HG03060 (cell line): ENCODE data around the gene MCRIP2.
"Not testable (repeated sequence)": the region's sequence is repeated elsewhere in the genome, so short reads cannot be mapped to it uniquely, and the experiment has no call there.

Experiments
- ATAC-seq: cut with Tn5 transposase; IDR thresholded peaks from one replicate; pipeline ENCODE4 v1.9.1; 2021; ENCODE audit warnings: low read depth, moderate number of reproducible peaks; ENCODE audit not compliant: unreplicated experiment

The MCRIP2 gene, protein sequence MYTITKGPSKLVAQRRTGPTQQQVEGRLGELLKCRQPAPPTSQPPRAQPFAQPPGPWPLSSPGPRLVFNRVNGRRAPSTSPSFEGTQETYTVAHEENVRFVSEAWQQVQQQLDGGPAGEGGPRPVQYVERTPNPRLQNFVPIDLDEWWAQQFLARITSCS

GRCh38 chr16:641326-642188, at the start of gene MCRIP2:
Gene MCRIP2 (plus strand): TSS chr16:641828. CDS start chr16:641992, 164 bp downstream.
- no peak for ATAC-seq

GRCh38 chr16:591892-592517, 49.6 kb upstream of the MCRIP2 start:
- no peak for ATAC-seq

DNA sequence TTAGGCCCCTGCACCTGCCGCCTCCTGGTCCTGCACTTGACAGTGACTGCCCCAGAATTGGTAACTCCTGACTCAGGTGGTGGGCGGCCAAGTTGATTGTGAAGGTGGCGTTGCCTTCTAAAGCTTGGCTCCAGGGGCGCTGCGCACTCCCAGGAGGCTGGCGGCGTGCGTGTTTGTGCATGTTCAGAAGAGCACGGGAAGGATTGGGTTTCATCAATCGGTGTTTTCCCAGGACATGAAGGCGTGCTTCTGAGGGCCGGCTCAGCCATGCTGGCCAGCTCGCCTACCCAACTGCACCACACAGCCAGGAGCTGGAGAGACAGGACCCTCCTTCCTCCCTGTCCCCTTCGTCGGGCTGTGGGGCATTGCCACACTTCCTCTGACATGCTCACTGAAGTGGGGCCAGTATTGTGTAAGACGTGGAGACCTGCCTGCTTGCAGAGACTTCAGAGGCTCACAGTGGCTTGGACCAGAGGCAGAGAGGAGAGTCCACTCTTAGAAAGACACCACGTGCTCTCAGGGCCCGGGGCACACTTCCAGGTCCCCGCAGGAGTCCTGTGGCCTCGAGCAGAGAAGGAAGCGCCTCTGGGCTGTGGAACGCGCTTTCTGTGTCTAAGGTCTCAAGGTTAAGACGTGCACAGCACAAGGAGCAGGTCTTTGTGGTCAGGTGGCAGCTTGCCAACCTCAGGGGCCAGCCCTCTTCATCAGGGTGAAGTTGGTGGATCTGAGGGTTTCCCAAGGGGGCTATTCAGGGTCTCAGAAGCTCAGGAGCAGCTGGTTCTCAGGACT, 48.9 kb upstream of the MCRIP2 start:
- ATAC-seq, result no peak

DNA sequence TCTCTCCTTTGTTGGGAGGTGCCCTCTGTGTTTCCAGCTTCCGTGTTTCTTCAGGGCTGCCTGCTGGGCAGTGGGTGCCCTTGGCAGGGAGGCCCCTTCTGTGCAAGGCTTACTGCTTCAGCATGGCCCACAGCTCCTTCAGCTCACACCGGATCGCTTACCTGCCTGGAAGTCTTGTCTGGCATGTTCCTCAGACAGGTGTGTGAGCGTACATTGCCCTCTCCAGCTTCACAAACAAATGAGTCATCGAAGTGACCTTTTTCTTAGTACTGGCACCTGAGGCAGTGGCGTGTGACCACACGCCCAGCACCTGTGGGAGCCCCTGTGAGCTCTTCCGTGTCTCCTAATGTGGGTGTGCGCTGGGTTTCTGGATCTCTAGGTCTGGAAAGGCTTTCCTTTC, 48.2 kb upstream of the MCRIP2 start:
- ATAC-seq, result no peak

GRCh38 chr16:593807-594206, 47.8 kb upstream of the MCRIP2 start:
- ATAC-seq, result no peak

DNA sequence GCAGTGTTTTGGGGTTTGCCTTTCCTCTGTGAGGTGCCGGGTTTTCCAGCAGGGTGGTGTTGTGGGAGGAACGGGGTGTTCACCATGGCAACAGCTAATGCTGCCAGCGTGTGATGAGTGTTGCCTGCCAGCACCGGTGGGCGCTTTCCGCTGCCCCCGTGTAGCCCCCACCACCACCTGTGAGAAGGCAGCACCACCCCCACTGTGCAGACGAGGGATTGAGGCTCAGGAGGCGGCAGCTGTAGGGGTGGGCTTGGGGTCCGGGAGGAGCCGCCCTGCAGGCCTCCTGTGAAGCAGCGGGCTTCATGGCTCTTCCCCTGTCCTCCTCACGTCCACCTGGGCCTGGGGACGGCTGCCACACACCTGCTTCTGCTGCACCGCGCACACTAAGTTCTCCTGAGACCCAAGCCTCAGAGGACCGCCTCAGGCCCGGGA, 46.5 kb upstream of the MCRIP2 start:
- ATAC-seq, result no peak

DNA sequence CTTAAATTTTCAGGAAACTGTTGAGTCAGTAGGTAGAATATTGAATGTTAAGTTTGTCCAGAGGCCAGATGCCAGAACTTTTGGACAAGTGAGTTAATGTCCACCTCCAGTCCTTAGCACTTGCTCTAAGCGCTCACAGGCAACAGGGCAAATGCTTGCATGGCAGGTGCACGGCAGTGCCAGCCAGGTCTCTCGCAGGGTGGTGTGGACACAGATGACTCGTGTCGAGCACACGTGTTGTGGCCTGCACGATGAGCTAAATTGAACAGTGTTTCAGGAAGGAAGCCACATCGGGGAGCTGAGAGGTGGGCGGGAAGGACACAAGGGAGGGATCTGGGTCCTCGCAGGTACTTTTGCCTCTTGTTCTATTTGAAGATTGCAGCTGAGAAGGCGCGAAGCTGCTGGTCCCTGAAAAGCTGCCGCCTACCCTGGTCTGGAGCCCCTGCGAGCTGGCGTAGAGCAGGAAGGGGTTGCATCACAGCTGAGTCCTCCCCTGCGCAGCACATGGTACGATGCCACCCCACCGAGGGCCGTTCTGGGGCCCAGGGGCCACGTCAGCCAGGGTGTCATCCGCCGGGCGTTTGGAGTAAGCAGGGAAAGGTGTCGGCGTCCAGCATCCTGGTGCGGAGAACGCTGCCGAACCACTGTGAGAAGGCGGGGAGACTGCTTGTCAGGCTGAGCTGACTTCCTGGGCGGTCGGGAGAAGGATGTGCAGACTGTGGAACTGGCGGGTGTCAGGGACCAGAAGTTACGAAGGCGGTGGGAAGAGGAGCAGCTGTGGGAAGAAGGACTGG, 45.5 kb upstream of the MCRIP2 start:
- no peak for ATAC-seq

GRCh38 chr16:596736-597060, 44.9 kb upstream of the MCRIP2 start:
- ATAC-seq, result no peak

GRCh38 chr16:597655-598054, 44.0 kb upstream of the MCRIP2 start:
- ATAC-seq, result not testable (repeated sequence)

GRCh38 chr16:598823-599739, 42.5 kb upstream of the MCRIP2 start:
- ATAC-seq, result no peak

- ATAC-seq, result no peak
Observed at GRCh38 chr16:600781-601180, 40.8 kb upstream of the MCRIP2 start.

DNA sequence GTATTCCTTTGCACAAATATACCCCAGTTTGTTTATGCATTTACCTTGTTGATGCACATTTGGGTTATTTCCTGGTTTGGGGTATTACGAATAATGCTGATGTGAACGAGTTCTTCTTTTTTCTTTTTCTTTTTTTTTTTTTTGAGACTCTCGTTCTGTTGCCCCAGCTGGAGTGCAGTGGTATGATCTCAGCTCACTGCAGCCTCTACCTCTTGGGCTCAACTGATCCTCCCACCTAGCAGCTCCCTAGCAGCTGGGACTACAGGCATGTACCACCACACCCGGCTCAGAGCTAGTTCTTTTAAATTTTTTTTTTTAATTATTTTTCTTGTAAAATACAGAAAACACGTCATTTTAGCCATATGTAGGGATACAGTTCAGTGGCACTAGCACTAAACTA, 37.7 kb upstream of the MCRIP2 start:
- ATAC-seq, result no peak

- ATAC-seq, result no peak
Observed at GRCh38 chr16:606656-607307, 34.8 kb upstream of the MCRIP2 start.

- ATAC-seq, result no peak
Observed at GRCh38 chr16:608019-608418, 33.6 kb upstream of the MCRIP2 start.

- ATAC-seq, result no peak
Observed at GRCh38 chr16:609316-609715, 32.3 kb upstream of the MCRIP2 start.

DNA sequence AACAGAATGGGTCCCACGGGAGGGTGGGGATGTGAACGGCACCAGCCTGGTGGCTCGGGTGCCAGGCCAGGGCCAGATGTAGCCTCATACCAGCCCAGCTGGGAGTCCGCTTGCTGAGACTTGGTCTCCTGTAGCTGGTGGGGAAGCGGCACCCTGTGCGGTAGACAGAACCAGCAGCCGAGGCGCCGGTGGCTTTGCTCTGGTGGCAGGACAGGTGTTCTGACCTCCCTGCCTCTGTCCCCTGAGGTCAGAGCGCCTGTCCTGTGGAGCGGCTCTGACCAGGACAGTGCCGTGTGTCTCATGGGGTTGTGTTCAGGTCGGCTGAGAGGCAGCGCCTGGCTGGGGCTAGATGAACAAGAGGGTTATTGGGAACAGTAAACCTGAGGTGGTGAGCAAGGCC, 31.6 kb upstream of the MCRIP2 start:
- ATAC-seq, result no peak

GRCh38 chr16:610513-611381, 30.9 kb upstream of the MCRIP2 start:
- no peak for ATAC-seq

GRCh38 chr16:615122-615521, 26.5 kb upstream of the MCRIP2 start:
- ATAC-seq, result no peak
